A549 (cell line): ENCODE data around the gene ACAP1. TPM values are rescaled to one million over a fixed set of nuclear protein-coding genes. Genes with fewer than 3 reads are reported as not detected.

Experiments
- ATAC-seq, 2 experiments: fragments of 200-7000 bp in 1 of 2; fragments of >200 bp in 1 of 2; cut with Nextera tagmentation in 1 of 2; cut with Tn5 transposase in 1 of 2; 3 replicates each; pipeline versions ENCODE4 v1.8.0 to v1.9.1; 2018 to 2020; ENCODE audit warnings: mild to moderate bottlenecking in 1 of 2, moderate library complexity in 1 of 2
- CTCF ChIA-PET: fragments of 300-600 bp; sonication (Branson Sonifier 250); formaldehyde crosslinking; extraction: SDS; loops from one replicate; lab custom pipeline; 2021; ENCODE audit warnings: antibody characterized with exemption, inconsistent platforms; lab: Yijun Ruan, JAX
- POLR2A ChIA-PET: fragments of 350-600 bp; formaldehyde crosslinking; extraction: SDS; loops from one replicate; lab custom pipeline; 2021; ENCODE audit warnings: antibody characterized with exemption, inconsistent platforms; lab: Yijun Ruan, JAX
- DNase-seq, 2 experiments: peaks; one replicate each; pipeline versions ENCODE4 v3.0.0 to v3.0.0-alpha.2; 2011 to 2016; ENCODE audit warnings: low read depth in 1 of 2, low spot score in 1 of 2
- FAIRE-seq: peaks from 2 replicates; lab custom pipeline; 2011; peaks lifted over from hg19 to GRCh38; lab: Jason Lieb, UNC
- H3K27ac ChIP-seq, 2 experiments: fragments of >200 bp; sonication (Bioruptor Twin); formaldehyde crosslinking; 3 replicates each; pipeline ENCODE4 v1.5.1; 2016 to 2017
- H3K4me1 ChIP-seq: fragments of >200 bp; sonication (Bioruptor Twin); formaldehyde crosslinking; 3 replicates; pipeline ENCODE4 v1.6.1; 2016
- H3K4me2 ChIP-seq: fragments of >200 bp; sonication (Bioruptor Twin); formaldehyde crosslinking; 3 replicates; pipeline ENCODE4 v1.6.1; 2016
- H3K4me3 ChIP-seq: fragments of >200 bp; sonication (Bioruptor Twin); formaldehyde crosslinking; 3 replicates; pipeline ENCODE4 v1.5.1; 2016
- H3K9me3 ChIP-seq: fragments of >200 bp; sonication (Bioruptor Twin); formaldehyde crosslinking; 3 replicates; pipeline ENCODE4 v1.6.1; 2016
- CBX2 ChIP-seq: fragments of 200-600 bp; sonication (generic); IDR thresholded peaks from 2 replicates; pipeline ENCODE4 v1.6.1; 2016; ENCODE audit warnings: low read depth, mild to moderate bottlenecking, borderline replicate concordance
- CEBPB ChIP-seq, 2 experiments: fragments of >200 bp in 1 of 2; sonication (Bioruptor Twin) in 1 of 2; formaldehyde crosslinking in 1 of 2; IDR thresholded peaks; 2 replicates each; pipeline ENCODE4 v1.6.1; 2012 to 2016
- ELK1 ChIP-seq: fragments of 150-350 bp; IDR thresholded peaks from 2 replicates; pipeline ENCODE4 v1.6.1; 2014; ENCODE audit warnings: low read depth, mild to moderate bottlenecking, low read length
- ESRRA ChIP-seq: fragments of 150-350 bp; IDR thresholded peaks from 2 replicates; pipeline ENCODE4 v1.6.1; 2014; ENCODE audit warnings: mild to moderate bottlenecking, low read length, borderline replicate concordance
- HDAC2 ChIP-seq: fragments of 200-600 bp; sonication (generic); IDR thresholded peaks from 2 replicates; pipeline ENCODE4 v1.6.1; 2016
- HEYL ChIP-seq: fragments of 250-450 bp; sonication (Bioruptor Pico); IDR thresholded peaks from 2 replicates; pipeline ENCODE4 v1.8.0; 2021; ENCODE audit warnings: mild to moderate bottlenecking, moderate library complexity
- HMGXB4 ChIP-seq: fragments of 250-450 bp; sonication (Bioruptor Pico); IDR thresholded peaks from 2 replicates; pipeline ENCODE4 v1.5.0; 2021; ENCODE audit warnings: mild to moderate bottlenecking, moderate library complexity, borderline replicate concordance
- HOXB13 ChIP-seq: fragments of 250-450 bp; sonication (Bioruptor Pico); IDR thresholded peaks from 2 replicates; pipeline ENCODE4 v1.5.0; 2020; ENCODE audit warnings: low read depth, mild to moderate bottlenecking, moderate library complexity
- HOXB5 ChIP-seq: fragments of 250-450 bp; sonication (Bioruptor Pico); IDR thresholded peaks from 2 replicates; pipeline ENCODE4 v1.5.0; 2020; ENCODE audit warnings: mild to moderate bottlenecking, moderate library complexity
- KDM1A ChIP-seq: fragments of 200-600 bp; sonication (generic); IDR thresholded peaks from 2 replicates; pipeline ENCODE4 v1.6.1; 2016; ENCODE audit warnings: low read depth, mild to moderate bottlenecking
- MAFK ChIP-seq: fragments of 450-650 bp; IDR thresholded peaks from 2 replicates; pipeline ENCODE4 v1.6.1; 2014; ENCODE audit not compliant: partially characterized antibody
- MAZ ChIP-seq: fragments of 150-350 bp; IDR thresholded peaks from 2 replicates; pipeline ENCODE4 v1.6.1; 2014; ENCODE audit warnings: antibody characterized with exemption, low read depth, low read length, borderline replicate concordance
- NR3C1 ChIP-seq: fragments of >200 bp; sonication (Bioruptor Twin); formaldehyde crosslinking; IDR thresholded peaks from 3 replicates; pipeline ENCODE4 v1.6.1; 2017
- PHF8 ChIP-seq: fragments of 200-600 bp; sonication (generic); IDR thresholded peaks from 2 replicates; pipeline ENCODE4 v1.6.1; 2016; ENCODE audit warnings: low read depth, mild to moderate bottlenecking, antibody characterized with exemption, moderate library complexity, borderline replicate concordance
- RAD21 ChIP-seq, 2 experiments: fragments of >200 bp in 1 of 2; sonication (Bioruptor Twin) in 1 of 2; formaldehyde crosslinking in 1 of 2; IDR thresholded peaks in 1 of 2; conservative IDR thresholded peaks in 1 of 2; 2 replicates in 1 of 2; 3 replicates in 1 of 2; pipeline ENCODE4 v1.6.1; 2012 to 2018; ENCODE audit warnings: inconsistent platforms in 1 of 2
- RARB ChIP-seq: fragments of 250-450 bp; sonication (Bioruptor Pico); IDR thresholded peaks from 2 replicates; pipeline ENCODE4 v1.8.0; 2021; ENCODE audit warnings: mild to moderate bottlenecking, moderate library complexity
- SMC3 ChIP-seq: fragments of >200 bp; sonication (Bioruptor Twin); formaldehyde crosslinking; IDR thresholded peaks from 3 replicates; pipeline ENCODE4 v1.6.1; 2018; ENCODE audit warnings: inconsistent platforms
- SREBF2 ChIP-seq: fragments of 450-650 bp; IDR thresholded peaks from 2 replicates; pipeline ENCODE4 v1.6.1; 2014; ENCODE audit warnings: mild to moderate bottlenecking, moderate library complexity
- TFCP2L1 ChIP-seq: fragments of 250-450 bp; sonication (Bioruptor Pico); IDR thresholded peaks from 2 replicates; pipeline ENCODE4 v1.5.0; 2021; ENCODE audit warnings: mild to moderate bottlenecking
- TP53 ChIP-seq: fragments of 250-450 bp; sonication (Bioruptor Pico); IDR thresholded peaks from 2 replicates; pipeline ENCODE4 v1.5.0; 2021; ENCODE audit warnings: mild to moderate bottlenecking, moderate library complexity
- ZC3H11A ChIP-seq: fragments of 450-650 bp; IDR thresholded peaks from 2 replicates; pipeline ENCODE4 v1.6.1; 2014; ENCODE audit warnings: antibody characterized with exemption, mild to moderate bottlenecking
- WGBS: methylation state at CpG from one replicate; pipeline ENCODE4 v1.1.6; 2017; ENCODE audit errors: missing lambda C conversion rate; 5-methylcytosine and 5-hydroxymethylcytosine counted together
- polyA plus RNA-seq, 4 experiments: library from polyadenylated mRNA; depleted of rRNA in 3 of 4; stranded (reverse); fragments of >200 nt; fragmentation: RNase III in 1 of 4; extraction: RNeasy Plus Mini Kit Qiagen cat#74134 plus additional on column Dnase treatment in 1 of 4; gene quantifications; 2 replicates in 3 of 4; 3 replicates in 1 of 4; pipeline ENCODE4 v1.2.3, GENCODE V29; 2011 to 2017

The ACAP1 gene
- polyA plus RNA-seq, 2 of the 4 experiments (the other 2 are of a cell fraction): 0.41 to 1.3 TPM

GRCh38 chr17:7379134-7379533 is 42.8 kb downstream of the ACAP1 start:
- Histone ChIP-seq H3K4me1 (no peaks in the 10 kb centered on the region), H3K9me3 (peaks cover 20% of the 10 kb centered on the region), H3K27ac (no peak overlapping the region), H3K4me2 (no peak overlapping the region), H3K4me3 (no peak overlapping the region)
- TF ChIP-seq RAD21 (conservative IDR thresholded peaks at IDR 0.05 in 1 of 2, IDR thresholded peaks at IDR 0.05 in 1 of 2) (no peak), HEYL (CRISPR knock-in tag) (0 out of 2 replicates have a peak, but pooled peaks have one; percentile 25), KDM1A (peak; percentile 69)
- CTCF ChIA-PET: interaction anchor here (0.7 to 17.1 kb wide), 4 partner anchors 16 to 60 kb away, joined by 4 to 139 read pairs (median 4); partner anchors contain the start of genes FGF11, KCTD11 and TMEM95
- WGBS: 90% methylated on average over 3 of the region's 3 CpGs
- ATAC-seq (no peak), FAIRE-seq (no peak), DNase-seq (no peak)
- POLR2A ChIA-PET: no interaction called here

- Histone ChIP-seq H3K27ac (peak overlapping the region in 1 of 2 experiments; percentile 74; a peak in 4 of 6 replicates), H3K9me3 (peaks cover 20% of the 10 kb centered on the region), H3K4me2 (peak overlapping the region; percentile 69), H3K4me3 (peak overlapping the region; percentile 46), H3K4me1 (no peaks in the 10 kb centered on the region)
- ATAC-seq: no peak; a peak in 2 of 6 replicates
- CTCF ChIA-PET: interaction anchor here (0.8 to 17.1 kb wide), 8 partner anchors 8 to 181 kb away, joined by 3 to 139 read pairs (median 4); partner anchors contain the start of genes KCTD11, NEURL4, SENP3 and TMEM95
- POLR2A ChIA-PET: interaction anchor here (2.0 to 2.1 kb wide), 2 partner anchors 14 to 24 kb away, joined by 7 to 8 read pairs; partner anchors contain the start of genes PLSCR3 and TMEM256
- DNase-seq: no peak
- WGBS: 87% methylated on average over 7 of the region's 7 CpGs
- FAIRE-seq: no peak
- TF ChIP-seq RARB (CRISPR knock-in tag) (no peak), CBX2 (no peak), HOXB13 (CRISPR knock-in tag) (no peak), CEBPB (IDR thresholded peaks at IDR 0.05) (no peak), ELK1 (no peak), HDAC2 (no peak), NR3C1 (no peak), ZC3H11A (no peak), SMC3 (no peak), SREBF2 (no peak), TFCP2L1 (CRISPR knock-in tag) (no peak), ESRRA (no peak), TP53 (CRISPR knock-in tag) (no peak), HMGXB4 (CRISPR knock-in tag) (no peak), MAZ (no peak), HOXB5 (no peak), PHF8 (no peak), MAFK (no peak)
- TF ChIP-seq, all 56 proteins: peak for 0
These were observed 44.0 kb downstream of the ACAP1 start for GRCh38 chr17:7380321-7380720.
